CD14-positive monocyte (primary cell): Measurements from ENCODE around the gene PYGM. TPM values are rescaled to one million over a fixed set of nuclear protein-coding genes. Genes with fewer than 3 reads are reported as not detected.

Experiments used
- DNase-seq, 3 donors: peaks; one replicate each; pipeline ENCODE4 v3.0.0-alpha.2; 2011 to 2022
- H2AFZ ChIP-seq: 2 replicates; pipeline ENCODE4 v1.6.0; 2012; ENCODE audit warnings: mild to moderate bottlenecking, low read depth, low read length, inconsistent platforms; ENCODE audit not compliant: insufficient read depth, poor library complexity, severe bottlenecking
- H3K27ac ChIP-seq, 2 donors: 1 replicate in 1 of 2; 2 replicates in 1 of 2; pipeline ENCODE4 v1.5.1; 2012 to 2013; ENCODE audit warnings: low read length in 2 of 2, control low read depth in 1 of 2, inconsistent platforms in 1 of 2, low read depth in 1 of 2, mild to moderate bottlenecking in 1 of 2
- H3K27me3 ChIP-seq, 2 donors: one replicate each; pipeline versions ENCODE4 v1.6.0 to v1.6.1; 2011 to 2013; ENCODE audit warnings: low read length in 2 of 2; ENCODE audit not compliant: control insufficient read depth in 2 of 2, insufficient read depth in 2 of 2
- H3K36me3 ChIP-seq, 2 donors: replicated peaks in 1 of 2; 1 replicate in 1 of 2; 2 replicates in 1 of 2; pipeline versions ENCODE4 v1.5.1 to v1.6.1; 2012 to 2013; ENCODE audit warnings: low read length in 2 of 2, control low read depth in 1 of 2, inconsistent platforms in 1 of 2, mild to moderate bottlenecking in 1 of 2; ENCODE audit not compliant: insufficient read depth in 2 of 2, control insufficient read depth in 1 of 2
- H3K4me1 ChIP-seq, 2 donors: 1 replicate in 1 of 2; 2 replicates in 1 of 2; pipeline versions ENCODE4 v1.5.1 to v1.6.1; 2012 to 2013; ENCODE audit warnings: low read length in 2 of 2, control low read depth in 1 of 2, inconsistent platforms in 1 of 2, mild to moderate bottlenecking in 1 of 2, moderate library complexity in 1 of 2; ENCODE audit not compliant: insufficient read depth in 2 of 2, control insufficient read depth in 1 of 2
- H3K4me2 ChIP-seq: replicated peaks from 2 replicates; pipeline ENCODE3; 2012; ENCODE audit warnings: low read length, moderate library complexity, mild to moderate bottlenecking; ENCODE audit not compliant: poor library complexity, severe bottlenecking; ENCODE audit errors: extremely low read depth
- H3K4me3 ChIP-seq, 3 experiments: fragments of 200-600 bp in 1 of 3; sonication (generic) in 1 of 3; replicated peaks in 1 of 3; 1 replicate in 2 of 3; 2 replicates in 1 of 3; pipeline ENCODE4 v1.5.1; 2011 to 2013; ENCODE audit warnings: low read length in 3 of 3, mild to moderate bottlenecking in 3 of 3, control low read depth in 2 of 3, low read depth in 2 of 3, inconsistent platforms in 1 of 3, moderate library complexity in 1 of 3
- H3K79me2 ChIP-seq: 2 replicates; pipeline ENCODE4 v1.6.0; 2012; ENCODE audit warnings: mild to moderate bottlenecking, control low read depth, inconsistent platforms, low read length, moderate library complexity; ENCODE audit not compliant: insufficient read depth
- H3K9ac ChIP-seq: 2 replicates; pipeline ENCODE4 v1.6.0; 2017; ENCODE audit warnings: low read length, mild to moderate bottlenecking; ENCODE audit not compliant: insufficient read depth, poor library complexity, severe bottlenecking
- H3K9me3 ChIP-seq, 2 donors: replicated peaks in 1 of 2; 1 replicate in 1 of 2; 2 replicates in 1 of 2; pipeline versions ENCODE4 v1.5.1 to v1.6.1; 2012 to 2013; ENCODE audit warnings: low read length in 2 of 2, control low read depth in 1 of 2; ENCODE audit not compliant: control insufficient read depth in 1 of 2, insufficient read depth in 1 of 2
- H4K20me1 ChIP-seq: 2 replicates; pipeline ENCODE4 v1.6.0; 2012; ENCODE audit warnings: mild to moderate bottlenecking, low read length, control low read depth, moderate library complexity; ENCODE audit not compliant: insufficient read depth
- H3K27ac Mint-ChIP-seq, 7 donors: one replicate each; pipeline ENCODE4 v1.8.0; 2020; ENCODE audit warnings: mild to moderate bottlenecking in 7 of 7, mixed read lengths in 7 of 7, moderate library complexity in 6 of 7, inconsistent platforms in 2 of 7
- H3K27me3 Mint-ChIP-seq, 3 donors: one replicate each; pipeline ENCODE4 v1.8.0; 2021 to 2022; ENCODE audit warnings: low read depth in 3 of 3, mild to moderate bottlenecking in 3 of 3, mixed read lengths in 3 of 3, moderate library complexity in 3 of 3, inconsistent platforms in 1 of 3
- H3K36me3 Mint-ChIP-seq, 2 donors: one replicate each; pipeline ENCODE4 v1.8.0; 2020; ENCODE audit warnings: mixed read lengths in 2 of 2, inconsistent platforms in 1 of 2, mild to moderate bottlenecking in 1 of 2
- H3K4me1 Mint-ChIP-seq: one replicate; pipeline ENCODE4 v1.8.0; 2020; ENCODE audit warnings: mild to moderate bottlenecking, mixed read lengths
- H3K4me3 Mint-ChIP-seq, 2 donors: one replicate each; pipeline ENCODE4 v1.8.0; 2020; ENCODE audit warnings: mild to moderate bottlenecking in 2 of 2, mixed read lengths in 2 of 2, moderate library complexity in 1 of 2
- H3K9me3 Mint-ChIP-seq, 7 donors: one replicate each; pipeline ENCODE4 v1.8.0; 2020 to 2022; ENCODE audit warnings: mixed read lengths in 7 of 7, mild to moderate bottlenecking in 6 of 7, moderate library complexity in 6 of 7, inconsistent platforms in 2 of 7
- CTCF ChIP-seq: fragments of 200-600 bp; IDR thresholded peaks from one replicate; pipeline ENCODE4 v1.8.0; 2022; ENCODE audit warnings: antibody characterized with exemption, mild to moderate bottlenecking
- WGBS: methylation state at CpG from one replicate; pipeline ENCODE4 v1.1.5; 2013; ENCODE audit warnings: missing lambda C conversion rate; ENCODE audit not compliant: insufficient coverage; 5-methylcytosine and 5-hydroxymethylcytosine counted together
- intact Hi-C, 2 donors: fragments of 100-400 bp; cut with micrococcal nuclease; formaldehyde crosslinking; loops; one replicate each; pipeline versions ENCODE4 v1.15.0 to v1.15.1; 2023
- polyA plus RNA-seq, 3 donors: library from polyadenylated mRNA; depleted of rRNA in 1 of 3; unstranded in 2 of 3; stranded (reverse) in 1 of 3; fragments of 300-500 nt in 2 of 3; fragments of >200 nt in 1 of 3; fragmentation: Illumina TruSeq in 2 of 3; gene quantifications; 1 replicate in 2 of 3; 2 replicates in 1 of 3; pipeline ENCODE4 v1.2.3, GENCODE V29; 2012 to 2021

The PYGM gene
- polyA plus RNA-seq, 3 donors: 0.05 to 1.8 TPM; not detected in 1

DNA sequence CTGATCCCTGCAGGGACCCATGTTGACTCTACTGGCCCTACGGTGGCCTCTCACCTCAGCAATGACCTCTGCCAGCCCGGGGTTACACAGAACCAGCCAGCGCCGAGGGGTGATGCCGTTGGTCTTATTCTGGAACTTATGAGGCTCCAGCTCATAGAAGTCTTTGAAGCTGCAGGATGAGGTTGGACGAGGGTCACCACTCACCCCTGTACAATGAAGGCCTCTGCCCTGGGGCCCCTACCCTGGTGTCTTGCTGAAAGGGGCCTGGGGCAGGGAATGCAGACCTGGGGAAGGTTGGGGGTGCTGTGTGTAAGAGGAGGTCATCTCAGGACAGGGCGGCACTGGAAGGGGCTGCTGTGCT, 6.8 kb downstream of the PYGM start:
- Mint-ChIP-seq H3K36me3 (peaks cover 12 to 21% of the 10 kb centered on the region in 2 donors), H3K4me1 (no peaks in the 10 kb centered on the region), H3K9me3 (no peaks in the 10 kb centered on the region), H3K4me3 (no peak overlapping the region), H3K27ac (no peak overlapping the region), H3K27me3 (peaks cover 0 to 4% (median 2%) of the 10 kb centered on the region in 3 donors)
- H3K4me3 ChIP-seq: no peak overlapping the region
- H4K20me1 ChIP-seq: no peaks in the 10 kb centered on the region
- 96% methylated on average over 7 of the region's 7 CpGs for WGBS
- no peak for TF ChIP-seq CTCF
- no peaks in the 10 kb centered on the region for H3K27me3 ChIP-seq
- no peak overlapping the region for H3K27ac ChIP-seq
- no peaks in the 10 kb centered on the region for H3K36me3 ChIP-seq
- no peaks in the 10 kb centered on the region for H3K9me3 ChIP-seq
- H3K79me2 ChIP-seq: no peaks in the 10 kb centered on the region
- H3K9ac ChIP-seq: no peak overlapping the region
- H3K4me1 ChIP-seq: no peaks in the 10 kb centered on the region
- no peak overlapping the region for H2AFZ ChIP-seq
- DNase-seq: no peak
- H3K4me2 ChIP-seq: no peak overlapping the region
- intact Hi-C loops: no loop called here

DNA sequence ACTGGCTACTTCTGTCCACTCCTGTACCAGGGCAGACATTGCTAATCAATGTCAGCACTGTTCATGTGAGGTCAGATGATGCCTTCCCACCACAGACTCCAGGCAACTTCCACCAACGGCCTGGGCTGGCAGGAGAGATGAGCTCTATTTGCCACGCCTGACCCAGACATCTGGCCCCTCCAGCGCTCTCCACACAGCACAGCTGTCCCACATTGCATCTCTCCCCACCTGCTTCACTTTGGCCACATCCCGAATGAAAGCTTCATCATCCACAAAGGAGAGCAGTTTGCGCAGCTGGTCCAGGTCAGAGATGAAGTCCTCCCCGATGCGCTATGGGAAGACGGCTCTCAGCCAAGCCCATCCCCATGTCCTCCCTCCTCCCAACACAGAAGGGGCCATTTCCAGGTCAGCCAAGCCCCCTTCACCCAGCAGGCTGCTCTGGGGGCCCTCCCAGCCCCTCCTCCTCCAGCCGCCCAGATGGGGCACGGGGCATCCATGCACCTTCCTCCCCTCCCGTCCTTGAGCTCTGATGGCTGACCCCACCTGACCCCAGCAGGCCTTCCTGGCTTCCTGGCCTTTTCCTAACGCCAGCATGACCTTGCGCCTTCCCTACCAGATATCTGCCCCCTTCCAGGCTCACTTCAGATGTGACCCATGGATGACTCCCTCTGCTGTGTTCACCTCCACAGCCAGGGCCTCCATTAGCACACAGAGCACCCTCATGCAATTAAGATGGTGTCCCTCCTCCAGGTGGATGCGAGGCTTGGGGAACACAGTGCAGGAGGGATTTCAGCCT, 7.4 kb downstream of the PYGM start:
- H3K4me3 Mint-ChIP-seq: no peak overlapping the region
- no peaks in the 10 kb centered on the region for H3K79me2 ChIP-seq
- WGBS: 90% methylated on average over 13 of the region's 14 CpGs

More for the DNA sequence above, 7.4 kb downstream of the PYGM start:
- no peaks in the 10 kb centered on the region for H3K9me3 ChIP-seq
- H3K9ac ChIP-seq: no peak overlapping the region
- no peaks in the 10 kb centered on the region for H3K36me3 ChIP-seq
- H3K4me2 ChIP-seq: no peak overlapping the region
- no peak overlapping the region for H2AFZ ChIP-seq
- H3K4me1 ChIP-seq: no peaks in the 10 kb centered on the region
- peaks cover 0 to 4% (median 2%) of the 10 kb centered on the region in 3 donors for H3K27me3 Mint-ChIP-seq
- no peak overlapping the region for H3K4me3 ChIP-seq
- no peaks in the 10 kb centered on the region for H4K20me1 ChIP-seq
- no peaks in the 10 kb centered on the region for H3K4me1 Mint-ChIP-seq
- DNase-seq: no peak
- intact Hi-C loops: no loop called here
- no peaks in the 10 kb centered on the region for H3K9me3 Mint-ChIP-seq
- no peak overlapping the region for H3K27ac ChIP-seq
- no peaks in the 10 kb centered on the region for H3K27me3 ChIP-seq
- H3K27ac Mint-ChIP-seq: no peak overlapping the region
- H3K36me3 Mint-ChIP-seq: peaks cover 12 to 21% of the 10 kb centered on the region in 2 donors
- no peak for TF ChIP-seq CTCF
